Ectodermal cell (in vitro differentiated cells): Measurements from ENCODE around the gene ECM1.

Experiments
- H3K27ac ChIP-seq: 2 replicates; pipeline ENCODE4 v1.7.0; 2013; ENCODE audit warnings: mild to moderate bottlenecking, low read depth, low read length; ENCODE audit not compliant: insufficient read depth, poor library complexity, severe bottlenecking
- H3K27me3 ChIP-seq: 2 replicates; pipeline ENCODE4 v1.7.0; 2013; ENCODE audit warnings: mild to moderate bottlenecking, low read length; ENCODE audit not compliant: insufficient read depth, control insufficient read depth, poor library complexity, severe bottlenecking
- H3K36me3 ChIP-seq: one replicate; pipeline ENCODE4 v1.7.0; 2013; ENCODE audit warnings: low read length; ENCODE audit not compliant: control insufficient read depth, insufficient read depth
- H3K4me1 ChIP-seq: one replicate; pipeline ENCODE4 v1.7.0; 2013; ENCODE audit warnings: low read length; ENCODE audit not compliant: control insufficient read depth, insufficient read depth
- H3K4me3 ChIP-seq: 2 replicates; pipeline ENCODE4 v1.7.0; 2013; ENCODE audit warnings: low read depth, low read length, control low read depth; ENCODE audit not compliant: insufficient read depth
- H3K9me3 ChIP-seq: 2 replicates; pipeline ENCODE4 v1.7.0; 2013; ENCODE audit warnings: mild to moderate bottlenecking, low read length, moderate library complexity; ENCODE audit not compliant: control insufficient read depth
- WGBS, 2 experiments: methylation state at CpG; one replicate each; pipeline ENCODE4 v1.1.7; 2013; ENCODE audit warnings: missing lambda C conversion rate in 2 of 2; 5-methylcytosine and 5-hydroxymethylcytosine counted together

Gene ECM1

DNA sequence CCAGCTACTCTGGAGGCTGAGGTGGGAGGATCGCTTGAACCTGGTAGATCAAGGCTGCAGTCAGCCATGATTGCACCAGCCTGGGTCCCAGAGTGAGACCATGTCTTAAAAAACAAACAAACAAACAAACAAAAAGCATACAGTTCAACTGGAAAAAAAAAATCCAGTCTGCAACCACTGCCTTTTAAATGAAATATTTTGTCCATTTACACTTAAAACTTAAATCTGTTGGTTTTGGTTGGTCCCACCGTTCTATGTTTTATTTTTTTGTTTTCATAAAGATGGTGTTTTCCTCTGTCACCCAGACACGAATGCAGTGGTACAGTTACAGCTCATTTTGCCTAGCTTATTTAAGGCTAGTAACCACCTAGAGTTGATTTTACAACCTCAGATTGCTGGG, 17.4 kb downstream of the ECM1 start:
- Histone ChIP-seq H3K36me3 (no peaks in the 10 kb centered on the region), H3K9me3 (no peaks in the 10 kb centered on the region), H3K4me3 (no peak overlapping the region), H3K4me1 (no peaks in the 10 kb centered on the region), H3K27me3 (no peaks in the 10 kb centered on the region), H3K27ac (no peak overlapping the region)
- WGBS, 2 experiments: 95% methylated on average over 3 of the region's 3 CpGs

DNA sequence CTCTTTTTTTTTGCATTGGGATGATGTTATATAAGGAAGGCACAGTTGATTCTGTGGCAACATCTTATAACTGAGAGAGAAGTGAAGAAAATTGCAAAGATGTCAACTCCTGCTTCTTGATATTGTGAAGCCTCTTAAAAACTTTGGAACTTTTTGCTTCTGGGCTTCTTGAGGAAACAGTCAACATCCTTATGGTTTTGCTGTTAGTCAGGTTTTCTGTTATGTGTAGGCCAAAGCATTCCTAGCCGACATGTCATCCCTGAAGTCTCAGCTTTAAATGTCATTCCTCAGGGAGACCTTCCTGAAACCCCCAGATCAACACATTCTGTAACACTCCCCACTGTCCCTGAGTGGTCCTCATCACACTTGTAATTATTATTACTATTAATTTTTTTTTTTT, 20.3 kb downstream of the ECM1 start:
- Histone ChIP-seq H3K36me3 (no peaks in the 10 kb centered on the region), H3K4me1 (no peaks in the 10 kb centered on the region), H3K27me3 (no peaks in the 10 kb centered on the region), H3K27ac (no peak overlapping the region), H3K4me3 (no peak overlapping the region), H3K9me3 (no peaks in the 10 kb centered on the region)
- 94 to 100% methylated on average over 1 of the region's 1 CpG for WGBS, 2 experiments

DNA sequence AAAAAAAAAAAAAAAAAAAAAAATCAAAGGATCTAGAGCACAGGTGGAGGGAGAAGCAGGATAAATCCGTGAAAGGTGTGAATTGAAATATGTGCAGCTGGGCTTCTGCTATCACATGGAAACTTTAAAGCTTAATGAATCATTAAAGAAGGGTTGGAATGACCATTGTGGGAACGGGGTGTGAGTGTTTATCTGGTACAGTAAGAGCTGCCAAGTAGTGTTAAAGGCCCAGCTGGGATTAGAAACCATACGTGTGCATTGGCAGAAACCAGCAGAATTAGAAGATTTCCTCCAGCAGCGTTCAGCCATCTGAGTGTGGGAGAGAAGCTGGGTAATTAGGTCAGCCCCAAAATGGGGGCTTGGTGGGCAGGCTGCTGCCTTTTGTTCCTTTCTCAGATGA, 21.1 kb downstream of the ECM1 start:
- WGBS, 2 experiments: 91 to 93% methylated on average over 4 of the region's 4 CpGs
- Histone ChIP-seq H3K4me3 (no peak overlapping the region), H3K27ac (no peak overlapping the region), H3K27me3 (no peaks in the 10 kb centered on the region), H3K9me3 (no peaks in the 10 kb centered on the region), H3K36me3 (no peaks in the 10 kb centered on the region), H3K4me1 (no peaks in the 10 kb centered on the region)

DNA sequence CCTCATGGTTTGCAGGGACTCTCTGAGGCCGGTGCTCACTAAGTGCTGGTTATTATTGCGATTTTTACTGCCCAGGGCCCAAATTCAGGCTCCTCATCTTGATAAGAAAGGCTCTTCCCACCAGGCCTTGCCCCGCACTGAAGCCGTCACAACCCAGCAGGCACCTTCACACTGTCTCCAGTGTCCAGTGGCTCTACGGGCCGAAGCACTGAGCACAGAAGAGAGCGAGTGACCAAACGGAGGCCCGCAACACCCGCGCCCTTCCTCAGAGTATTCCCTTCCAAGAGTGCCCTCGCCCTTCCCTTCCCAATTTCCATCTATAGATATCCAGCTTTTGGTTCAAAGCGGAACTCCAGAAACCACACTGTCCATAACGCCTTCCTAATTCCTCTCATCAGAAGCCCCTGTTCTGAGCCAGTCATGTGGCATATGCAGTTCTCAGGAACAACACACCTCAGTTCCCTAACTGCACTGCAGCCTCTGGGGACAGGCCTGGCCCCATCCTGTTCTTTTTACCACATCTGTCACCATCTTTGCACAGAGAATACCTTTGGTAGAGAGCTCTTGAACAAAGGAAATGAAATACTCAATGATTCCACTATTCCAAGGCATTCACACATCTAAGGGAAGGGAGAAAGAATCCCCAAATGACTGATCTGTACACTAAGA, 22.7 kb downstream of the ECM1 start:
- WGBS, 2 experiments: 95 to 96% methylated on average over 14 of the region's 14 CpGs
- Histone ChIP-seq H3K9me3 (no peaks in the 10 kb centered on the region), H3K27ac (no peak overlapping the region), H3K4me3 (no peak overlapping the region), H3K27me3 (no peaks in the 10 kb centered on the region), H3K4me1 (peaks cover 4% of the 10 kb centered on the region), H3K36me3 (no peaks in the 10 kb centered on the region)

DNA sequence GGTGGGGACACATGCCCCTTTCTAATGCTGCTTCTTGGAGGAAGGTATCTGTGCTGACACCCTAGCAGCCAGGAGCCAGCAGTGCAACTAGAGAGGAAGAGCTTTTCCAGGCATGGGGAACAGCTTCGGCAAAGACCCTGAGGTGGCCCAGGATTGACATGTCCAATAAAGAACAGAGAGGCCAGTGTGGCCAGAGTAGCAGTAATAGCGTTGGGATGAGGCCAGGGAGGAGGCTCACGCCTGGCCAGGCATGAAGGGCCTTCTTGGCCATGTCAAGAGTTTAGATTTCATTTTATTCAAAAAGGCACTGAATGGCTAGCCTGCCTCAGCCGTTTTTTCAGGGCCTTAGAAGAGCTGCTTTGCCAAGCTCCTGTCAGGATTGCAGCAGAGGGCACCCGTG, 25.0 kb downstream of the ECM1 start:
- 75 to 76% methylated on average over 5 of the region's 5 CpGs for WGBS, 2 experiments
- Histone ChIP-seq H3K4me1 (peaks cover 4% of the 10 kb centered on the region), H3K36me3 (no peaks in the 10 kb centered on the region), H3K4me3 (no peak overlapping the region), H3K27me3 (no peaks in the 10 kb centered on the region), H3K9me3 (no peaks in the 10 kb centered on the region), H3K27ac (no peak overlapping the region)

DNA sequence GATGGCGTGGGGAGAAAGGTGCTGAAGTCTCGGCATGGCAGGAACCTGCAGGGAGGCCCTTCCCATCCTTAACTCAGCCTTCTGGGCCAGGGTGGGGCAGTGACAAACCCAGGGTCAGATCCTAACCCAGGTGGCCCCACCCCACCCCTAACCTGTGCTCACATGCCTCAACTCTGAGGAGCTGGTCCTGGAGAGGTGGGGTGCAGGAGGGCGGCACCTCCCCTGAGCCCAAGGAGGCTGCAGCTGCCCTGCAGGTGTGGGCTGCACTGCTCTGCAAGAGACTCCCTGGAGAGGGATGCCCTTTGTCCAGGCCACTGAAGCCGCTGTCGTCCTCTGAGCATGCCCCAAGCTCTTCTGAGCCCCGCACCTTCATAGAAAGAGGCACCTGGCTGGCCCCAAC, 26.1 kb downstream of the ECM1 start:
- Histone ChIP-seq H3K27me3 (no peaks in the 10 kb centered on the region), H3K4me1 (peaks cover 4% of the 10 kb centered on the region), H3K9me3 (no peaks in the 10 kb centered on the region), H3K36me3 (no peaks in the 10 kb centered on the region), H3K4me3 (no peak overlapping the region), H3K27ac (no peak overlapping the region)
- 78 to 81% methylated on average over 6 of the region's 6 CpGs for WGBS, 2 experiments

DNA sequence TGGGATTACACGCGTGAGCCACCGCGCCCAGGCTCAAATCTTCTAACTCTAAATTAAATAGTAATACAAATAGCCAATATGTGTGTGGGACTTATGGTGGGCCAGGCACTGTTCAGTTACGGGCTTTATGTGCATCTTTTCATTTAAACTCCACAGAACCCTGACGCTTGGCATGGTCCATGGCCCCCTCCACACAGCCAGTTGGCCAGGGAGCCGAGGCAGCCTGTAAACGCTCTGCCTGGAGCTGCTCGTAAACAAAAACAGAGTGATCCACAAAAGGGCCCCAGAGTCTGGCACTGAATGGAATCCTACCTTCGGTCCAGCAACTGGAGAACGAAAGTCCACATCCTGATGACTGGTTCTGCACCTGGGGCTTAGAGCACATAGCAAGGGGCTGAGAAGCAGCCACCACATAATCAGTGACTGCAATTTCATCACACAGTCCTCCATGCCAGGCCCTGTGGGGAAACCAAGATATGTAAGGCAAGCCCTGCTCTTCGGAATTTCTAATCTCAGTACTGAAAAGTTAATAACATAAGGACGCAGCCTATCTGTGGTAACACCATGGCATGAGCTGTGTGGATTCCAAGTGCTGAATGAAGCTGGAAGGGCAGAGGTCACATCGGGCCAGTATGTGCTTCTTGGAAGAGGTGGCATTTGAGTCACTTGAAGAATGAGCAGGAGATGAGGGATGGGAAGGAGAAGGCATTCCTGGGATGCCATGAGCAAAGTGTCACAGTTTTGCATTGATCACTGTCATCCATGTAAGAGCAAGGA, 27.8 kb downstream of the ECM1 start:
- Histone ChIP-seq H3K27ac (no peak overlapping the region), H3K36me3 (no peaks in the 10 kb centered on the region), H3K27me3 (no peaks in the 10 kb centered on the region), H3K4me3 (no peak overlapping the region), H3K4me1 (peaks cover 4% of the 10 kb centered on the region), H3K9me3 (no peaks in the 10 kb centered on the region)
- 94% methylated on average over 14 of the region's 14 CpGs for WGBS, 2 experiments

DNA sequence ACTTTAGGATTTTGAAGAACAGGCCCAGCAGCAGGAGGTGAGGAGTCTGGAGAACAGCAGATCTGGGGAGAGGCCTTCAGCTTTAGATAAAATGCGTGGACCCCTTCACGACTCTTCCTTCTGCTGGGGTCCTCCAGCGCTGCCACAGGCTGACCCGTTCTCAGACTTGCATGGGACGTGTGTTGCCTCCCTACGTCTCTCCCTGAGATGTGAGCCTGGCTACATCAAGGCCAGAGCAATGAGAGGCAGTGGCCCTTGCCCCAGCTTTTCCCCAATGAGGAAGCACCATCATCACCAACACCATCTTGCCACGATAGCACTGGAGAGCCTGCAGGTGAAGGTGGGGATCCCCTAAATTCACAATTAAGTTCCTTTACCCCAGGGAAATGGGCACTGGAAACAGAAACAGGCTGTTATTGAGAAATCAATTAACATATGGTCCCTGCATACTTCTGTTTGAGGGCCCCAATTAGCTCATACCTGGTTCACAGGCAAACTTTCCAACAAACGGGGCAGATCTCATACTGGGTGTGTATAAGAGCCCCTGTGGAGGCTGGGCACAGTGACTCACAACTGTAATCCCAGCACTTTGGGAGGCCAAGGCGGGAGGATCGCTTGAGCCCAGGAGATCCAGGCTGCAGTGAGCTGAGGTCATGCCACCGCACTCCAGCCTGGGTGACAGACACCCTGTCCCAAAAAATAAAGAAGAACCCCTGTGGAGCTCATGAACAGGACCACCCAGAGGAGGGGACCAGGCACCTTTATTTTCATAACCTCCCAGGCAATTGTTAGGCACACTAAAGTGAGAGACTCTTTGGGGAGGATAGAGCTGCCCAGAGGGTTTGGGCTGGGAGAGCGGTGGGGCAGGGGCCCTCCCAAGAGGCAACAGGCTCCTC, 29.2 kb downstream of the ECM1 start:
- H3K9me3 ChIP-seq: no peaks in the 10 kb centered on the region
- WGBS, 2 experiments: 92 to 93% methylated on average over 12 of the region's 12 CpGs
- H3K27me3 ChIP-seq: no peaks in the 10 kb centered on the region
- peaks cover 4% of the 10 kb centered on the region for H3K4me1 ChIP-seq
- no peak overlapping the region for H3K27ac ChIP-seq
- H3K4me3 ChIP-seq: no peak overlapping the region
- H3K36me3 ChIP-seq: no peaks in the 10 kb centered on the region

DNA sequence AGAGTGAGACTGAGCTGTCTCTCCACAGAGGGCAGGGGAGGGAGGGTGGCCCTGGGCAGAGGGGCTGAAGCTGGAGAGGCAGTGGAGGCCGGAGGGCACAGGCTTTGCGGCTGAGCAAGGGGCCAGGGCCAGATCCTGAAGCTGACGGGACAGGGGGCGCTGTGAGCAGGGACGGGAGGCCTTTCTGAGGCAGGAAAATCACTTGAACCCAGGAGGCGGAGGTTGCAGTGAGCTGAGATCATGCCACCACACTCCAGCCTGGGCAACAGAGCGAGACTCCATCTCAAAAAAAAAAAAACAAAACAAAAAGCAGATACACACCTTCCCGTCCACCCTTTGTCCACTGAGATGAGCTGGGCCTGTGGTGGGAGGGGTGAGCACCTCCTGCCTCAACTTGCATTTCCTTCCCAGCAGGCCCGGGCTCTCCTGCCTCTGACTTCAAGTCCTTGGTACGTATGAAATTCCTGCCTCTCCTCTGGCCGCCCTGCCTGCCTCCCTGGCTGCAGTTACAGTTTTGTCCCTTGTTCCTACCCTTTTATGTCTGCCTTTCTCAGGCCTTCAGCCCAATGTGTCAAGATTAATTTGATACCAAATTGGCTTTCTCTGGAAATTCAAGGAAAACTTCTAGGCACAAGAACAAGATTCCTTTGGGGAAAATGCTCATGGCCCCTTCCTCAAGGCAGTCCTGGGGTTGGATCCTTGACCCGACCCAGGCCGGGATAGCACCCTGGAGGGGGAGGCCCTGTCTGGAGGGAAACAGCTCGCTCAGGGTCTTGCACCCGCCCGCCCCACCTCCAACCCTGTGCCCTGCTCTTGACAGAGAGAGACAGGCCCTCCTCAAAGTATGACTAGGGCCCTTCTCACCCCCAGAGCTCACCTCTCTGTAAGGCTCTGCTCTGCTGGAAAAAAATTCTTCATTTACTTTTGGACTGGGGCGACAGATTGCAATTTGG, 30.1 kb downstream of the ECM1 start:
- peaks cover 4% of the 10 kb centered on the region for H3K4me1 ChIP-seq
- H3K9me3 ChIP-seq: no peaks in the 10 kb centered on the region
- H3K27me3 ChIP-seq: no peaks in the 10 kb centered on the region
- no peaks in the 10 kb centered on the region for H3K36me3 ChIP-seq
- no peak overlapping the region for H3K4me3 ChIP-seq
- 73 to 77% methylated on average over 17 of the region's 17 CpGs for WGBS, 2 experiments
- no peak overlapping the region for H3K27ac ChIP-seq
